Embryonic facial prominence (tissue), 1 donor: ENCODE measurements around the gene NDUFAF8.

Experiments used
- DNase-seq: peaks from one replicate; pipeline ENCODE4 v3.0.0-alpha.2; 2016; ENCODE audit errors: extremely low spot score

NDUFAF8 gene

DNA sequence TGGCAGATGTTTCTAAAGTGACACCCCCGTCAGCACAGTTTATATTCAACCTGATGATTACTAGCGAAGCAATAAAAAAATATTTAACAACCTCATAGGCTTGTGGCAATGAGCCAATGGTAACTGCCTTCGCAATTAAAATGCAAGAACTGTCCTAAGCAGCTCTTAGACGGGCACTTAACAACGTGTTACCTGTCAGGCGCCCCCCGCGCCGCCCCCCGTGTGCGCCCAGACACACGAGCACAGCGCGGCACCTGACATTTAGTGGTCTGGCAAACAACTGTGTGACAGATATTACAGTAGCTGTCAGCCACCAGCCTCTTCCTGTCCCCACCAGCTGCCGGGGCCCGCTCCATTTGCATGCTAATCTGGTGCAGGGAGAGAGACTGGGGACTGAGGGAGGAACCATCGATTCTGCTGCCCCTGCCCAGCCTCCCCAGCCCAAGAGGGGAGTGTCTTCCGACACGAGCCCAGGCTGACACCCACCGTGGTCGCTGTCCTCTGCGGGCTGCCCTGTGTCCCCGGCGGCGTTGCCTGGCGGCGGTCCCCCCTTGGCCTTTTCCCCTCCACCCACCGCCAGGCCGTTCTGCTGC, 12.7 kb downstream of the NDUFAF8 start:
- DNase-seq = no peak

DNA sequence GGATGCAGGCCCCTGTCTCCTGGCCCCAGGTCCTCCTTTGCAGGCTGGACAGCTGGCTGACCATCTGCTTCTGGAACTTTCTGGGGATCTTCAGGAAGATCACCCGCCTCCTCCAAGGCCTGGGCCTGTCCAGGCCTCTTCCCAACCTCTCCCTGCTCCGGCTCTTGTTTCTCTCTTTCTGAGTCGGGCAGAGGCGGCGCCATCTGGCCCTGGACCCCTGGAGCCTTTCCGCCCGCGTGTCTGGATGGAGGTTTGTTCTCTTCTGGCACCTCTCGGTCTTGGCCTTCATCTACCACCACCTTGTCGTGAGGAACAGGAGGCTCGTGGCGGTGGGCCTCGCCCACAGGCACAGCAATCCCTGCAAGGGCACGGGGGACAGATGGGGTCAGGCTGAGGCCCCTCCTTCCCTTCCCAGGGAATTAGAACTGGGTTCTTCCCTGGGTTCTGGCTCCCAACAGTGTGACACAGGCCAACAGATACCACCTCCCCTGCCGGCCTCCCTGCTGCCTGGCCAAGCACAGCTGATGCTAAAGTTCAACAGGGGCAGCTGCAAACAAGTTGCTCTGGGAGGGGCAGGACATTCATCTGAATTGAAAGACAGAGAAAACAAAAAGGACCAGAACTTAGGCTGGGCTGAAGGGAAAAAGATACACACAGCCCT, 13.3 kb downstream of the NDUFAF8 start:
- DNase-seq = no peak

DNA sequence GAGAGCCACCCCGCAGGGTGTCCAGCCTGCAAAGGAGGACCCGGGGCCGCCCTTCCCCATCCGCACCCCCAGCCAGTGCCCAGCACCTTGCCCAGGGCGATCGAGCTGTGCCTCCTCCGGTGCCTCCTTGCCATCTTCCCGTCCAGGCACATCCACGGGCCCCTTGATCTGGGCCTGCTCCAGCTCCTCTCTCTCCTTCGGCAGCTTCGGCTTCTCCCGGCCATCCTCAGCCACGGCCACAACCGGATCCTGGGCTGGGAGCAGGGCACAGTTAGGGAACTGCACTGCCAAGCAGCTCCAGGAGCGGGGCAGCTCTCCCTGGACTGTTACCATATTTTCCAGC, 13.8 kb downstream of the NDUFAF8 start:
- no peak for DNase-seq

DNA sequence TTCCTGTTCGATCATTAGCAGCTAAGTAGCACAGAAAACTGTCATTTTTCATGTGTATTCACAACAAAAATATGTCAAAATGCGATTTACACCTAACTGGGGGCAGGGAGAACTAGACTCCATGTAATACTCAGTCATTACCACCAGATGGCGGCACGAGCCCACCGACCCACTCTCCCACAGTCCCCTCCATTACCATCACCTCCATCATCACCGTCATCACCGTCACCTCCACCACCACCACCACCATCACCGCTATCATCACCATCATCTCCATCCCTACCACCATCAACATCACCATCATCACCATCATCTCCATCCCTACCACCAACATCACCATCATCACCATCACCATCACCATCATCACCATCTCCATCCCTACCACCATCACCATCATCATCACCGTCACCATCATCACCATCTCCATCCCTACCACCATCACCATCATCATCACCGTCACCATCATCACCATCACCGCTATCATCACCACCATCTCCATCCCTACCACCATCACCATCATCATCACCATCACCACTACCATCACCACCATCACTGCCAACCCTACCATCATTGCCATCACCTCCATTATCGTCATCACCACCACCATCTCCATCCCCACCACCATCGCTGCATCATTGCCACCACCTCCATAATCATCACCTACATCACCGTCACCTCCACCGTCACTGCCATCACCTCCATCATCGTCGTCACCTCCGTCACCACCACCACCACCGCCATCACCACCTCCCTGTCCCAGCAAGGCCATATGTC, 14.4 kb downstream of the NDUFAF8 start:
- DNase-seq = no peak

DNA sequence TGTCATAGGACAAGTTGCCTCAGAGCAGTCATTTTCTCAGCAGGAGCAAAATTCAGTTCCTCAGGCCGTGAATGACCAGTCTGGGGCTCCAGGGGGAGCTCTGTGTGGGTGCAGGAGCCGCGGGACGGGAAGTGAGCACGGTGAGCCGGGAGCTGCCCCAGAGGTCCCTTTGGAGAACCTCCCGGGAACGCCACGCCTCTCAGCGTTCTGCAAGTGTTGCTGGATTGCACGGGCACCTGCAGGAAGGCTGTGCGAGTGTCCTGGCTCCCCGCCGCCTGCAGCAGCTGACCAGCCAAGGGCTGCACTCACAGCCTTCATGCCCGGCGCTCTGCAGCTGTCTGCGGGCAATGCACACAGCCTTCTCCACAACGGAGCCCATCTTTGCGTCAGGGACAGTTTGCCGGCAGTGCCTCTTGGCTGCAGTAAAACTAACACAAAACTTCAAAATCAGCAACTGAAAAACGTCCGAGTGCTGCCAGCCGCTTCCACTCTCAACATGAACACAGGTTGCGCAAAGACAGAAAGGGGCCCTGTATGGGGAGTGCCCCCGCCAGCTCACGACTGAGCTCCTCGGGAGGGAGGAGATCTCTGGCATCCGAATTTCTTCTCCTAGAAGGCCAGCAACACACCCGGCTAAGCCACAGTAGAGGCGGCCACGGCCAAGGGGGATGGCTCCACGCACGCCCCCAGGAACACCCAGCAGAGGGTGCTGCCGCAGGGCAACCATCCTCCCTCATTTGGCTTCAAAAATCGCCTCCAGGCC, 16.0 kb downstream of the NDUFAF8 start:
- DNase-seq = no peak

DNA sequence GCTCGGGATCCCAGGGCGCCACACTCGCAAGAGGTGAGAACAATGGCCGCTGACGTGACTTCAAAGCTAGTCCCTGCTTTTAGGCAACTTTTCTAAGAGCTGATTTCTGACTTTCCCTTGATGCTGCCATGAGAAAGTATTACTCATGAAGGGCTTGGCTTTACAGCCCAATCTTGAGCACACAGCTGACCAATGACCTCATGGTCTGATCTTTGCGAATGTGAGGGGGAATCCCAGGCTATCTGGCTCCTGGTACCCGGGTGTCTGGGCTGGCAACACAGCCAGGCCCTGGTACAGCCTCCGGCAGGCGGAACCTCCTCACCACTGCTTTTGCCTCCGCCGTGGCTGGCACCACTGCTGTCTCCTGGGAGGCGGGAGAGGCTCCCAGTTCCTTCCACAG, 17.5 kb downstream of the NDUFAF8 start:
- DNase-seq = no peak

DNA sequence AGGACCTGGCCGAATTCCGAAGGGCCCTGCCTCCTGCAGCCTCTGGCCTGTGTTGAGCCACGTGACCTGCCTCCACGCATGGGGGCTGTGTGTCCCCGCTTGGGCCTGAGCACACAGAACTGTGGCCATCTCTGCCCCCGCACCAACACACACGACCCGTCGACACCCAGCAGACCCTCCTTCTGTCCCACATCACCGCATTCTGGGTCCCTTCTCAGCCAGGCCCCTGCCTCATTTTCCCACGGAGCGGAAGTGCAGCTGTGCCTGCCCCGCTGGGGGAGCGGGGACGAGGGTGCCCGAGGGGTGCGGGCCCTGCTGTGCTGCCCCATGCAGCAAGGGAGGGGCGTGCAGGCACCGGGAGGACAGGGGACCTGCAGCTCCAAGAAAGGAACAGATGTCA, 18.4 kb downstream of the NDUFAF8 start:
- DNase-seq = no peak

DNA sequence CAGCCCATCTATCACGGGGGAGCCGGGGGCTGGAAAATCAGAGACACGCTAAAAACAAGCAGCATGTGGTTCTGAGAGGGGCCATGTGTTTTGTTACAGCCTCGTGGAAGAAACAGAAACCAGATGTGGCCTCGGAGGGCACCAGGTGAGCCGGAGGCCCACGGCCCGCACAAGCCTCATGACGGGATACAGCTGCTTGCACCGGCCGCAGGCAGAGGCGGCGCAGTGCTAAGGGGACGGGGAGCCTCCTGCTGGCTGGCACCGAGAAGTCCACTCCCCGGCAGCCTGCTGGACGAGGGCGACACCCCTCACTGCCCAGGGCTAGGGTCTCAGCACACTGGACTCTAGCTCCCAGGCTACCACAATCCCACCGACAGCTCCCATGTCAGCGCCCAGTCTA, 19.2 kb downstream of the NDUFAF8 start:
- DNase-seq = no peak

DNA sequence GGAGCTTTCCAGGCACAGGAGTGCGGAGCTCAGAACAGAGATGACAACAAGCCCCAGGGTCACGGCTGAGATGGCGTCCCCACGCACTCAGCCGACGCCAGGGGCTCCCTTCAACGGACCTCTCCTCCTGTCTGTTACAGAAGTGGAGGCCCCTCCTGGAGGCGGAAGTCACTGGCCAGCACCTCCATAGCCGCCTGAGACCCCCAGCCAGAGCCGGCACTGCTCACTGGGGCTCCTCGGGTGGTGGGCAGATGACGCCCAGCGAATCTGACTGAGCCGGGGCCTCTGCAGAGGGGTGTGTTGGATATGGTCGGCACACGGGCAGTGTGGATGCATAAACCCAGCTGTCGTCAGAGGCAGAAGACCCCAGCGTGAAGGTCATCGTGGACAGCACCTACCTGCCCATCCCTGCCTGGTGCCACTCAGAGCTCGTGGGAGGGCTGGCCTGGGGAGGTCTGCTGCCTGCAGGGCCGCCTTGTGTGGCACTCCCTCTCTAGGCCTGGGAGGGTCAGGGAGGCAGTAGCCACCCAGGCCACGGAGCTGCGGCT, 20.0 kb downstream of the NDUFAF8 start:
- no peak for DNase-seq

DNA sequence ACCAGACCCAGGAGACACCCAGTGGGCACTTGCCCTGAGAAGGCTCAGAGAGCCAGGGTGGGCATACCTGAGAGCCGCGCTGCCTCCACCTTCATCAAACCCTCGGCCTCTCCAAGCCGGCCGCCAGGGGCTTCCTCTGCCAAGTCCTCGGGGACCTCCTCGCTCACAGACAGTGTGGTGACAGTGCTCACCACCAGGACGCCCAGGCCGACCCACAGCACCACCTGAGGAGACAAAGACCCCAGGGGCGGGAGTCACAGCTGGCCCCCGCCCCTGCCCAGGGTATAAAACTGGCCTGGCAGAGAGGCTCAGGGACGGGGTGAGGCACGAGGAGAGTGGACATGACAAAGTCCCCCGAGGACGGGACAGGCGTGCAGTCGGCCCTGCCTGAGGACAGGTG, 21.1 kb downstream of the NDUFAF8 start:
- no peak for DNase-seq

DNA sequence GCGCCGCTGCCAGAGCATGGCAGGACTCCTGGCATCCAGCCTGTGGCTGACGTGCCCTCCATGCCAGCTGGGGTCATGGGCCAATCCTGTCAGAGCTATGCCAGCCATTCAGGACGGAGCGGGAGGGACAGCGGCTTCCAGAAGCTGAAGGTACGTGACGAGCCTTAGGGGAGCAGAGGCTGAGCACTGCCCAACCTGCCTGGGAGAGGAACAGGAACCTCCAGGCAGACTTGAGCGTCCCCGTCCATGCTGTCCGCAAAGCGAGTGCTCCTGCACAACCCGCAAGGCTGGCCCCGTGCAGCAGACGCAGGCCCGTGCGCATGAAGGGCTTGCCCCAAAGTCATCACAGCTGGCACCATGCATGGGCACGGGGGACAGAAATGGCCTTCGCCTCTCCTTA, 21.5 kb downstream of the NDUFAF8 start:
- no peak for DNase-seq

DNA sequence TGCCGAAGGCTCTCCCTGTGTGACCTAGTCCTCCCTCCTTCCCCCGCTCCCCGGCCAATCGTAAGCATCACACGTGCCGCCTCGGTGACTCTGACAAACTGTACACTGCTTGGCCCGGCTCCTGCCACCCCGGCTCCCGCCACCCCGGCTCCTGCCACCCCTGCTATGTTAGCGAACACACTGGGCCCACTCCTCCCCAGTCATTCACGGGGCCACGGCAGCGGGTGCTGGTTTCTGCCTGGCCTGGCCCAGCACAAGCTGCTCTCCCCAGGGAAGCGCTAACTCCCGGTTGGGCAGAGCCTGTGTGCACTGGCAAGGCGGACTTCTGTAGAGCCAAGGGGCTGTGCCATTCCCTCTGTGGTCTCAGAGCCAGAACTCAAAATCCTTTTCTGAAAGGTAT, 22.0 kb downstream of the NDUFAF8 start:
- no peak for DNase-seq

DNA sequence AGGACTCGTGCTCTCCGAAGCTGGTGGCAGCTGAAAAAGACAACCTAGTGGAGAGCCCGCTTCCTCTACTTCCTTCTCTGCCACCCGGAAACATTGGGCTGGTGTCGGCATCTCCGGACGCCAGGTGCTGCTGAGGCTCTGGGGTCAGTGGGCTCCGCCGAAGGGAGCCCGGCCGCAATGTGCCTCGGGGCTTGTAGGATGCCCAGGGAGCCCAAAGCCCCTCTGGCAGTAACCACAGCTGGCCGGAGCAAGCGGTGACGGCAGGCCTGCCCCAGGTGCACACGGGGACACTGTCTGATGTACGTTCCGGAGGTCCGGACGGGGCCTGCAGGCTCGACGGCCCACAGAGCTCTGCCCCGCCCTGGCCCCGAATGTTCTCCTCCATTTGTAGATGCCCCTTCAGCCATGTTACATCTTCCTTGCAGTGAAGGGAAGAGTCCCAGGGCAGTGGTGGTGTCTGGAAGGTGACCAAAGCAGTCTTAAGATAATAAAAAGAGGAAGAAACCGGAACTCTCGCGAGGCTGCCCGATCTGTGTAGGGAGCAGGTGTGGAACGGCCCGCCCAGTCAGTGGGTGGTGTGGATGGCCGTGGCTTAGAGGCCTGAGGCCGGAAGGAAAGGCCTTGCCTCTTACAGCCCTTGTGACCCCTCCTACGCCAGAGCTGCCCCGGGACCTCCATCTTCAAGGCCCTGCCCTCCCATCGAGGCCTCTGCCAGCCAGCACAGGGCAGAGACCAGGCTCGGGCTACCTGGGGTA, 22.6 kb downstream of the NDUFAF8 start:
- DNase-seq = no peak

DNA sequence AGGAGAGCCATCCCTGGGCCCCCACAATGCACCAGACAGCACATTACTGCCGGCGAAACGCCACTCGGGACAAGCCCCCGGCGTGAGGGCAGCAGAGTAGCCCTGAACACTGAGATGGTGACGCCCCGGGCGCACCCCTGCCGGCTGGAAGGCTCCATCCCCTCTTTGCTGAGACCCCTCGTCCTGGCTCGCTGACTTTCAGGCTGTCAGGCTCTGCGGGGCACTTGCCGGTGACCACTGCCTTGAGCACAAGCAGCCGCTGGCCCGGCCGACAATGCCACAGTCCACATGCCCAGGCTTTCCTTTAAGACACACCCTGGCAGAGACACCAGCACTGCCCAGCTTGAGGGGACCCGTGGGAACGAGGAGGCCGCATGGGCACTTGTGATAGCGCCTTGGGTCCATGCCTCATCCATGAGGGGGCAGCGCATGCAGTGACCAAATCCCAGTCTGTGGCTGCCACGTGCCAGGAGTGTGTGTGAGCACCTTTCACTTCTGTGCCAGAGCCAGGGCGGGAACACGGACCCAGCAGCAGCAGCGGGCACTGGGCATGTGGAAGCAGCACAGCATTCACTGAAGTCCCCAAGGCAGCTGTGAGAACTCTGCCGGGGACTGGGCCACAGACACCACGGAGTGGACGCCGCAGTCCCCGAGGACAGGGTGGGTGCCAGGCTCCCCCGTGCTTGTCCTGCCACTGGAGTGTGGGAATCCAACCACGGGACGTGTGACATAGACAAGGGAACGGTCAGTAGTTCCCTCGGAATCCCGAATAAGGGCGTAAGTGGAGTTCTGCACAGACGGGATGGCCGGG, 24.5 kb downstream of the NDUFAF8 start:
- no peak for DNase-seq

DNA sequence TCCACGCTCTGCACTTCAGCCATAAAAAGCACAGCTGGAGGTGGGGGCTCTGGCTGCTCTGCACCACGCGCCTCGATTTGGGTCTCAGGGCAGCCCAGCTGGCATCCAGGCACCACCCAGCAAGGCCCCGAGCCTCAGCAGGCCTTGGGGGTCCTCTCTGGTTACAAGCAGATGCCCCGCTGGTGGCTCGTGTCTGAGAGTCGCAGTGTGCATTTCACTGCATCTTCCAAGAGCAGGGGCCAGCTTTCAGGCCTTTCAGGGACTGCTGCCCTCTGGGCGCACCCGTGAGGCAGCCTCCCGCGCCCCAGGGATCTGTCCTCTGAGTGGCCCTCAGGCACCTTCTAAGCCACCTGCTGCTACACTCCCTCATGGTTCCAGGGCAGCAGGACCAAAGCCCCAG, 25.5 kb downstream of the NDUFAF8 start:
- DNase-seq = no peak

DNA sequence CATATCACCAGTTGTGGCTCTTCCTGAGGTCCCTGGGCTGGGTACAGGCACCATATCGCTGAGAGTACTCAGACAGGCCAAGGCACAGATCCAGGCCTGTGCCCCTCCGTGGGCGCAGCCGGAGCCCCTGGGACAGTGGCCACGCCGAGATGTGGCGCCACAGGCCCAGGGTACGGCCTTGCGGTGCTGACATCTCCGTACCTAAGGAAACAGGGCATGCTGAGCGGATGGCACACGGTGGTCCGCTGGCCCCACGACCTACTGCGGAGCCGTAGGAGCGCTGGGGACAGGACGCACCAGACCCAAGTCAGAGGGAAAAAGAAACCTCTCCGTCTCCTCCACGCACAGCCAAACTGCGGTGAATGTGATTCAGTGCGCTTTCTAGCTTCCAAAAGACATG, 26.5 kb downstream of the NDUFAF8 start:
- DNase-seq = no peak

DNA sequence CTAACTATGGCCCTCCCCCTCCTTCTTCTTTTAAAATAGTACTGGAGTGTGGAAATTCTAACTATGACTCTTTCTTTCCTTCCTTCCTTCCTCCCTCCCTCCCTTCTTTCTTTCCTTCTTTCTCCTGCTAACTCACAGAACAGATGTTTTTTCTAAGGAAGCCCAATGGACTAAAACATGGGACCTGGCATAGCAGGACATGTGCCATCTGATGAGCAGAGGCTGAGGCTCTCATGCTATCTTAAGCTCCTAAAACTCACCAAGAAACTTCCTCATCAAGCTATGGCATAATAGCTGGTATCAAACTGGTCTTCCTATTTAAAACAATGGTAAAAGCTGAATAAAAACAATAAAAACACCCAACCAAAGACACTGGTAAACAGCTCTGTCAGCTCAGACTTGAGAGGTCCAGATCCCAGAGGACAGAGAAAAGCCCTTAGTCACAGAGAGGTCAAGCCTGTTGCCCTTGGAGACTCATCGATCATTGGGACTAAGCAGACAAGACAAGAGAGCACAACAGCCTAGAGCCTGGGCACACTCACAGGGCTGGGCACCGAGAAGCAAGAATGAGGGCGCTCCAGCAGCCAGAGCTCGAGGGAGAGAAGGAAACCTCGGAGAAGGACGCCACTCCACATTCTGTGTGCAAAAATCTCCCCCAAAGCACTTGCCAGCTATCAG, 28.4 kb downstream of the NDUFAF8 start:
- no peak for DNase-seq

DNA sequence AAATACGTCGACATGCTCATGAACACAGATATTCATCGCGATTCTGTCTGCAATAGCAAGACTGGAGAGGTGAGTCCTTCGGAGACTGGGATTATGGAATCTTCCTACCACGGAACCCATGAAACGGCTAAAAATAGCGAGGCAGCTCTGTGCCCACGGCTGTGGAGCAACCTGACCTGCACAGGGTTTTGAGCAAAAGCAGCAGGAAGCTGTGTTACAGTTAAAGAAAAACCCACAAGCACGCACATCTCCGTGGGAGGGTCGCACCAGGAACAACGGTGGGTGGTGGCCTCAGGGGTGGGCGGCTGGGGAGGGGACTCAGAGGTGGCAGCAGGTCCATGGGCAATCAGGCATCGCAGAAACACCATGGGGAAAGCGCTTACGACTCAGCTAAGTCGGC, 31.2 kb downstream of the NDUFAF8 start:
- DNase-seq = no peak

DNA sequence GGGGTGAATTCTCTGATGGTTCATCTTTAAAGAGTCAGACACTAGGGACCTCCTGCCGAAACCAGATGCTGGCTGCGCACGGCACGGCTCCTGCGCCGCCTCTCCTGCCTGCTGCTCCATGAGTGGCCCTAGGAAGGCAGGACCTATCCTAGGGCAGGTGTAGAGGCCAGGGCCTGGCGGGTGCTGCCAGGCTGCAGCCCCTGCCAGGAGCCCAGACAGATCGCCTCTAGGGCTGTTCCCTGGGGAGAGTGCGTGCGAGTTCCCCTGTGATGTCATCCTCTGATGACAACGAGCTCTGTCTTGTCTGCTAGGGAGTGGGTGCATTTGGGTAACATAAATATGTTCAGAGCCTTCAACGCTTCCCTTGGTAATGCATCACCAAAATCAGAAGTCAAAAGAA, 32.1 kb downstream of the NDUFAF8 start:
- DNase-seq = no peak

DNA sequence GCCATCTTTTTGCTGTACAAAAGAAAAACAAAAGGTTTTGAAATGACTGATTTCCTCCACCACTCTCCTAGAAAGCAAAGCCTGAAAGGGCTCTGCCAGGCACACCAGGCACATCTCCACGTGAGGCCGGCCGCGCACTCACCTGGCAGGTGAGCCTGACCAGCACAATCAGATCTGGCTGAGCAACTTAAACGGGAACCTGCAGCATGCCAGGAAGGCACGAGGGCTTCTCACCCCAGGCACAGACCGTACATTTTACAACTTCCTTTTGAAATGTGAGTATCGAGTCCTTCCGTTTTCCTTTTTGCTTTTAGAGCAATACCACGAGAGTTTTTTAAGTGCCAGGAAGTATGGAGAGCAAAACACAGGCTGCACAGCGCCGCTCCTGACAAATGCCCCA, 33.5 kb downstream of the NDUFAF8 start:
- no peak for DNase-seq
